Fibroblast of villous mesenchyme (primary cell): Measurements from ENCODE around the gene FAM193B. TPM values are rescaled to one million over a fixed set of nuclear protein-coding genes. Genes with fewer than 3 reads are reported as not detected.

Source experiments
- DNase-seq: peaks from one replicate; pipeline ENCODE4 v3.0.0-alpha.2; 2010; ENCODE audit warnings: low read depth
- H3K4me3 ChIP-seq: 2 replicates; pipeline ENCODE4 v1.5.1; 2011; ENCODE audit warnings: low read depth, mild to moderate bottlenecking, low read length
- total RNA-seq: library from RNA; depleted of rRNA; stranded (reverse); fragments of >200 nt; gene quantifications from 2 replicates; pipeline ENCODE4 v1.2.3, GENCODE V29; 2012
- TF ChIP-seq, protein P1 (sequence below): IDR thresholded peaks from 2 replicates; pipeline ENCODE4 v1.5.1; 2012; ENCODE audit warnings: low read depth, mild to moderate bottlenecking, low read length; ENCODE audit not compliant: insufficient read depth

The FAM193B gene
- total RNA-seq, 1 donor = 26.3 TPM

DNA sequence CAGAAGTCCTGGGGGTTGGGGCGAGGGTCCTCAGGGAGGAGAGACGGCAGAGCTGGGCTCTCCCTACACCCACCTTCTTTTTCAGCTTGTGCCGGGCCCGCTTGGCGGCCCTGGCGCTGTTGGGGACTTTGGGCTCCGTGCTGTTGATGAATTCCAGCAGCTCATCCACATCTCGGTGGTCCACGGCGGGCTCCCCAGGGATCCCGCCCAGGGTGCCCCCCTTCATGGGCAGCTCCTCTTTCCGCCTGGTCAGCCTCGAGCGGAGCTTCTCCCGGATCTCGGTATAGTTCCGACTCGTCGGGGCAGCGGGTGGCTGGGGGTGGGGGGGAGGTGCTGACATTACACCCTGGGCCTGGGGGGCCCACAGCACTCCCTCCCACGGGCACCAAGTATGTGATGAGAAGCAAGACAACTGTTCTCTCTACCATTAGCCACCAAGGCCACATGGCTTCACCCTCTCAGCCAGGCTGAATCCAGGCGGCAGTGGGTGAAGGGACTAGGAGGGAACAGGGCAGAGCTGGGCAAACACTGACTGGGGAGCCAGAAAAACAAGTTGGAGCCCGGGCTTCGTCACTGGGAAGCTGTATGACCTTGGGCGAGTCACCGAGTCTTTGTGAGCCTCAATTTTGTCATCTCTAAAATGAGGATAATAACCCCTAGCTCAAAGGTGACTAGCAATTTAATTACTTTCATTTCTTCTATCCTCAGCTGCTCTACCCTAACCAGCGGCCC lies 23.0 kb downstream of the FAM193B start:
- H3K4me3 ChIP-seq = no peak overlapping the region
- TF ChIP-seq, protein P1, sequence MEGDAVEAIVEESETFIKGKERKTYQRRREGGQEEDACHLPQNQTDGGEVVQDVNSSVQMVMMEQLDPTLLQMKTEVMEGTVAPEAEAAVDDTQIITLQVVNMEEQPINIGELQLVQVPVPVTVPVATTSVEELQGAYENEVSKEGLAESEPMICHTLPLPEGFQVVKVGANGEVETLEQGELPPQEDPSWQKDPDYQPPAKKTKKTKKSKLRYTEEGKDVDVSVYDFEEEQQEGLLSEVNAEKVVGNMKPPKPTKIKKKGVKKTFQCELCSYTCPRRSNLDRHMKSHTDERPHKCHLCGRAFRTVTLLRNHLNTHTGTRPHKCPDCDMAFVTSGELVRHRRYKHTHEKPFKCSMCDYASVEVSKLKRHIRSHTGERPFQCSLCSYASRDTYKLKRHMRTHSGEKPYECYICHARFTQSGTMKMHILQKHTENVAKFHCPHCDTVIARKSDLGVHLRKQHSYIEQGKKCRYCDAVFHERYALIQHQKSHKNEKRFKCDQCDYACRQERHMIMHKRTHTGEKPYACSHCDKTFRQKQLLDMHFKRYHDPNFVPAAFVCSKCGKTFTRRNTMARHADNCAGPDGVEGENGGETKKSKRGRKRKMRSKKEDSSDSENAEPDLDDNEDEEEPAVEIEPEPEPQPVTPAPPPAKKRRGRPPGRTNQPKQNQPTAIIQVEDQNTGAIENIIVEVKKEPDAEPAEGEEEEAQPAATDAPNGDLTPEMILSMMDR = no peak
- DNase-seq = no peak

- TF ChIP-seq, protein P1 = no peak
- no peak for DNase-seq
- no peak overlapping the region for H3K4me3 ChIP-seq
Observed at GRCh38 chr5:177530638-177531037, 23.7 kb downstream of the FAM193B start.

DNA sequence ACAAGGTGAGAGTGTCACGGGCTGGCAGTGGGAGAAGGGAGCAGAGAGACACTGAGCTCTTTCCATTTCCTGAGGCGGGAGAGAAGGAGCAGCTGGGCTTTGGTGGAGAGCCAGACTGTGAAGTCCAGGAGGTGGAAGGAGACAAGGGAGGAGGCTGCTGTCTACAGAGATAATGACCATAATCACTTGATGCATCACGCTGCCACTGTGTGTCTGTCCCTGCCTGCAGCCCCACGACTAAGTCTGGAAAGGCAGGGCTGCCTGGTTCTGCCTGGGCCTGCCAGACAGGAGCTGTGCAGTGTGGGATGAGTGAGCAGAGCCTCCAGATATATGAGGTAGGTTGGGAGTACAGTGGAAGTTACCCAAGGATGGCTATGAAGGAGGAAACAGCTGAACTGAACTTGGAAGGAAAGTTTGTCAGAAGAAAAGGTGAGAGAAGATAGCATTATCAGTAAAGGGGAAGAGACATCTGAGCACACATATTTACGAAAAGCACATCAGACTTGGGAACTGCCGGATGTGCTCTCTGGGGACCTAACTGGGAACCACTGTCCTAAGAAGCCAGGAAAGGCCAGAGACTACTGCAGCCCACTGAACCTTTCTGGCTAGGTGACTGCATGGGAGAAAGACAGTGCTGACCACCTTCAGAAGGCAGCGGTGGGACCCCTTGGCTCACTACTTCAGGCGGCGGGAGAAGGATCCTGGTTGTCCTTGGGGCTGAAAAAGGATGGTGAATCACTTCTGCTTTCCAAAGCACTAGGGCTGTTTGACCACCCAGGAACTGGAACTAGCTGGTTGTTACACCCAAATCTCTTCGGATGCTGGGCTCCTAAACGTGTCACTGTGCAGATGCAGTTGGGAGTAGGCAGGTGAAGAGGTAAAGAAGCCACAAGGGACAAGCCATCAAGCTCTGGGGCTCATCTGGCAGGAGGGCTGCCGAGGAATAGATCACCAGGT lies 24.8 kb downstream of the FAM193B start:
- no peak overlapping the region for H3K4me3 ChIP-seq
- TF ChIP-seq, protein P1 = no peak
- DNase-seq = no peak

- no peak overlapping the region for H3K4me3 ChIP-seq
- TF ChIP-seq, protein P1 = no peak
- DNase-seq = no peak
Observed at GRCh38 chr5:177528631-177529030, 25.7 kb downstream of the FAM193B start.

DNA sequence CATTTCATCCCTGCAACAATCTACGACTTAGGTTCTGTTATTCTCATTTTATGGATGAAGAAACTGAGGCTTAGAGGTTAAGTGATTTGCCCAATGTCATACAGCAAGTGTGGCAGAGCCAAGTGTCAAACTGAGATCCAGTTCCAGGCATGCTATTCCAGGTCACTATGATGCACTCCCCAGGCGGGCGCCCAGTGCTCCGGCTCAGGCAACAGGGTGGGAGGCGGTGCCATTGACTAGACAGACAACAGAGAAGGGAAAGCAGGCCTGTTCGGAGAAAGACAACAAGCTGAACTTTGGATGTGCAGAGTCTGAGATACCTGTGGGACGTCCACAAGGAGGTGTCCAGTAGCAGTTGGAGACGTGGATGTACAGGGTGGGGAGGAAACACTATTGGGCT lies 26.8 kb downstream of the FAM193B start:
- TF ChIP-seq, protein P1 = no peak

GRCh38 chr5:177526791-177527190 lies 27.6 kb downstream of the FAM193B start:
- H3K4me3 ChIP-seq = no peak overlapping the region
- TF ChIP-seq, protein P1 = no peak
- DNase-seq = no peak

More for the DNA sequence above, 26.8 kb downstream of the FAM193B start:
- no peak overlapping the region for H3K4me3 ChIP-seq
- DNase-seq = no peak
